GM12878 (cell line): ENCODE results near the gene IFNGR2. TPM values are rescaled to one million over a fixed set of nuclear protein-coding genes. Genes with fewer than 3 reads are reported as not detected.

Source experiments
- E4F1 ChIP-seq: fragments of 450-650 bp; IDR thresholded peaks from 2 replicates; pipeline ENCODE4 v1.6.1; 2018; ENCODE audit warnings: borderline replicate concordance, mild to moderate bottlenecking; ENCODE audit not compliant: partially characterized antibody
- JUNB ChIP-seq: IDR thresholded peaks from 2 replicates; pipeline ENCODE4 v1.6.1; 2016; ENCODE audit warnings: antibody characterized with exemption, mild to moderate bottlenecking
- NFIC ChIP-seq: IDR thresholded peaks from 2 replicates; pipeline ENCODE4 v1.6.1; 2012; ENCODE audit warnings: low read depth, mild to moderate bottlenecking, inconsistent platforms, low read length, moderate library complexity
- POLR2AphosphoS2 ChIP-seq: IDR thresholded peaks from 2 replicates; pipeline ENCODE4 v1.6.1; 2011; ENCODE audit warnings: low read depth, mild to moderate bottlenecking, low read length, improper control_type of control experiment, moderate library complexity
- POU2F2 ChIP-seq: IDR thresholded peaks from 3 replicates; pipeline ENCODE4 v1.6.1; 2011; ENCODE audit warnings: low read depth, mild to moderate bottlenecking, low read length, borderline replicate concordance
- RCOR1 ChIP-seq: conservative IDR thresholded peaks from 2 replicates; pipeline ENCODE4 v1.6.1; 2012; ENCODE audit warnings: low read depth, low read length, improper control_type of control experiment
- SMARCA5 ChIP-seq: fragments of 450-650 bp; IDR thresholded peaks from 2 replicates; pipeline ENCODE4 v1.6.1; 2017; ENCODE audit warnings: mild to moderate bottlenecking
- SMC3 ChIP-seq: IDR thresholded peaks from 2 replicates; pipeline ENCODE4 v1.6.1; 2011; ENCODE audit warnings: low read length, improper control_type of control experiment, borderline replicate concordance
- TAF1 ChIP-seq: IDR thresholded peaks from 2 replicates; pipeline ENCODE4 v1.6.1; 2011; ENCODE audit warnings: mild to moderate bottlenecking, low read depth, low read length, borderline replicate concordance
- TBL1XR1 ChIP-seq: IDR thresholded peaks from 2 replicates; pipeline ENCODE4 v1.6.1; 2012; ENCODE audit warnings: low read depth, low read length, improper control_type of control experiment
- TCF7 ChIP-seq: IDR thresholded peaks from 2 replicates; pipeline ENCODE4 v1.6.1; 2014; ENCODE audit warnings: antibody characterized with exemption, borderline replicate concordance
- ZBTB11 ChIP-seq: fragments of 450-650 bp; formaldehyde crosslinking; IDR thresholded peaks from 2 replicates; pipeline ENCODE4 v1.5.0; 2022; ENCODE audit warnings: mild to moderate bottlenecking, missing genetic modification characterization
- ZNF217 ChIP-seq: fragments of 450-650 bp; IDR thresholded peaks from 2 replicates; pipeline ENCODE4 v1.6.1; 2017; ENCODE audit warnings: antibody characterized with exemption, mild to moderate bottlenecking
- ZNF24 ChIP-seq: fragments of 450-650 bp; IDR thresholded peaks from 2 replicates; pipeline ENCODE4 v1.6.1; 2017; ENCODE audit warnings: antibody characterized with exemption, mild to moderate bottlenecking
- ZNF274 ChIP-seq: IDR thresholded peaks from one replicate; pipeline ENCODE4 v1.8.0; 2011; ENCODE audit not compliant: insufficient read length, insufficient read depth
- ZNF384 ChIP-seq: IDR thresholded peaks from 2 replicates; pipeline ENCODE4 v1.6.1; 2012; ENCODE audit warnings: low read depth, mild to moderate bottlenecking, low read length, improper control_type of control experiment, borderline replicate concordance
- polyA plus RNA-seq, 11 experiments: library from polyadenylated mRNA; depleted of rRNA in 4 of 11; unstranded in 6 of 11; stranded (reverse) in 5 of 11; fragments of >200 nt; fragmentation: Nextera tagmentation in 4 of 11; fragmentation: Illumina TruSeq in 1 of 11; extraction: Ambion mirVana in 4 of 11; extraction: Trizol in 1 of 11; gene quantifications; 1 replicate in 1 of 11; 2 replicates in 10 of 11; pipeline versions ENCODE4 v1.2.1 to v1.2.3, GENCODE V29; 2011 to 2016; ENCODE audit warnings: inconsistent platforms in 2 of 11, missing spikeins in 2 of 11, low read depth in 1 of 11
- total RNA-seq, 4 experiments: library from RNA; depleted of rRNA in 3 of 4; stranded (reverse); fragments of >200 nt in 3 of 4; fragmentation: Illumina TruSeq in 1 of 4; extraction: Trizol in 1 of 4; gene quantifications; 2 replicates each; pipeline versions ENCODE4 v1.2.1 to v1.2.3, GENCODE V29; 2013 to 2021

Gene IFNGR2
- total and polyA plus RNA-seq, 10 of the 15 experiments (the other 5 are each of a cell fraction or from before 2014, with no cell fraction given) = 23.6 to 98.8 (median 77.0) TPM

- TF ChIP-seq E4F1 (no peak), TAF1 (no peak), JUNB (no peak), SMC3 (no peak), ZNF274 (no peak), ZBTB11 (CRISPR knock-in tag) (no peak), NFIC (no peak), ZNF217 (no peak), SMARCA5 (no peak), RCOR1 (no peak), POU2F2 (no peak), ZNF24 (no peak), TCF7 (no peak), TBL1XR1 (no peak), POLR2AphosphoS2 (no peak), ZNF384 (no peak)
Observed at GRCh38 chr21:33414068-33414467, 10.9 kb downstream of the IFNGR2 start (continued).
